ENCODE measurements around the gene TMEM132C.

GRCh38 chr12:128314611-128315010 is 47.6 kb downstream of the TMEM132C start:
- TF ChIP-seq CTCF (IDR thresholded peaks at IDR 0.05; ENCODE audit: insufficient read depth, low read length): no peak
- TF ChIP-seq GABPA (IDR thresholded peaks at IDR 0.05; ENCODE audit: low read depth): no peak
- no peak for TF ChIP-seq POLR2AphosphoS5 (IDR thresholded peaks at IDR 0.05; ENCODE audit: low read depth)

All from HL-60 (cell line).